HL-60 (cell line): ENCODE data around the gene MRPS14.

Source experiments
- DNase-seq, 2 experiments: peaks; one replicate each; pipeline ENCODE4 v3.0.0-alpha.2; 2010 to 2020; ENCODE audit warnings: low read depth in 1 of 2, low spot score in 1 of 2
- H3K27ac ChIP-seq: fragments of 250-450 bp; sonication (Bioruptor Pico); replicated peaks from 2 replicates; pipeline ENCODE4 v1.5.1; 2020; ENCODE audit warnings: mild to moderate bottlenecking, moderate library complexity
- H3K27me3 ChIP-seq: fragments of 250-450 bp; sonication (Bioruptor Pico); 2 replicates; pipeline ENCODE4 v1.5.1; 2021; ENCODE audit warnings: mild to moderate bottlenecking, moderate library complexity; ENCODE audit not compliant: insufficient read depth, poor library complexity, severe bottlenecking
- H3K4me3 ChIP-seq: replicated peaks from 2 replicates; pipeline ENCODE4 v1.5.1; 2011; ENCODE audit warnings: mild to moderate bottlenecking, control low read depth, low read length; ENCODE audit not compliant: insufficient read depth
- CTCF ChIP-seq: IDR thresholded peaks from one replicate; pipeline ENCODE4 v1.5.1; 2011; ENCODE audit warnings: low read length, control low read depth, inconsistent platforms; ENCODE audit not compliant: insufficient read depth
- GABPA ChIP-seq: IDR thresholded peaks from 2 replicates; pipeline ENCODE4 v1.6.1; 2012; ENCODE audit warnings: low read depth
- POLR2AphosphoS5 ChIP-seq: IDR thresholded peaks from 2 replicates; pipeline ENCODE4 v1.6.1; 2012; ENCODE audit warnings: low read depth
- REST ChIP-seq: IDR thresholded peaks from 2 replicates; pipeline ENCODE4 v1.6.1; 2012; ENCODE audit warnings: low read depth; ENCODE audit not compliant: insufficient replicate concordance
- SPI1 ChIP-seq: IDR thresholded peaks from 2 replicates; pipeline ENCODE4 v1.6.1; 2012; ENCODE audit warnings: low read depth, mild to moderate bottlenecking, borderline replicate concordance

Gene MRPS14

GRCh38 chr1:174998569-174999215 is 24.5 kb downstream of the MRPS14 start:
- peak; percentile 68 to 70 for DNase-seq
- H3K27ac ChIP-seq, result peak overlapping the region; percentile 100
- TF ChIP-seq CTCF (peak; percentile 53), SPI1 (no peak)
- H3K4me3 ChIP-seq, result peak overlapping the region; percentile 87
- H3K27me3 ChIP-seq, result no peaks in the 10 kb centered on the region

GRCh38 chr1:174997041-174997440 is 26.2 kb downstream of the MRPS14 start:
- H3K27ac ChIP-seq, result no peak overlapping the region
- no peaks in the 10 kb centered on the region for H3K27me3 ChIP-seq
- no peak overlapping the region for H3K4me3 ChIP-seq
- no peak for DNase-seq
- no peak for TF ChIP-seq GABPA
- TF ChIP-seq SPI1, result no peak

GRCh38 chr1:174996476-174996875 is 26.7 kb downstream of the MRPS14 start:
- Histone ChIP-seq H3K27ac (no peak overlapping the region), H3K4me3 (no peak overlapping the region), H3K27me3 (no peaks in the 10 kb centered on the region)
- DNase-seq, result no peak
- TF ChIP-seq SPI1 (no peak), POLR2AphosphoS5 (no peak), REST (no peak), GABPA (no peak), CTCF (no peak)

GRCh38 chr1:174995916-174996315 is 27.3 kb downstream of the MRPS14 start:
- Histone ChIP-seq H3K27me3 (no peaks in the 10 kb centered on the region), H3K4me3 (no peak overlapping the region), H3K27ac (no peak overlapping the region)
- no peak for TF ChIP-seq CTCF
- no peak for TF ChIP-seq REST
- TF ChIP-seq GABPA, result no peak
- no peak for TF ChIP-seq POLR2AphosphoS5
- TF ChIP-seq SPI1, result no peak
- no peak for DNase-seq
